ENCODE measurements around the gene CPA2. TPM values are rescaled to one million over a fixed set of nuclear protein-coding genes. Genes with fewer than 3 reads are reported as not detected.

The CPA2 gene
- polyA plus RNA-seq, 4 donors = 12.9 to 25.4 (median 15.1) TPM

- Histone ChIP-seq H3K4me1 (ENCODE audit: control insufficient read depth in 3 of 3, insufficient read depth in 2 of 3, low read depth in 1 of 3, low read length in 2 of 3) (no peaks in the 10 kb centered on the region), H3K9me3 (ENCODE audit: control insufficient read depth in 2 of 2, insufficient read depth in 1 of 2, low read depth in 1 of 2, low read length in 1 of 2) (no peaks in the 10 kb centered on the region), H3K4me3 (ENCODE audit: low read depth in 1 of 3, low read length in 3 of 3) (no peak overlapping the region), H3K27me3 (ENCODE audit: control insufficient read depth in 3 of 3, insufficient read depth in 3 of 3, low read length in 3 of 3) (no peaks in the 10 kb centered on the region), H3K36me3 (ENCODE audit: control insufficient read depth in 3 of 3, insufficient read depth in 2 of 3, low read depth in 1 of 3, low read length in 3 of 3) (no peaks in the 10 kb centered on the region), H3K27ac (ENCODE audit: low read depth in 1 of 3, low read length in 2 of 3) (no peak overlapping the region)
- WGBS, 3 donors = 55 to 62% (median 62%) methylated on average over 6 of the region's 6 CpGs
- no peak for FAIRE-seq
- no peak for DNase-seq
These were observed 67.6 kb downstream of the CPA2 start for GRCh38 chr7:130334274-130334673.

GRCh38 chr7:130337410-130337971, 70.8 kb downstream of the CPA2 start:
- Histone ChIP-seq H3K36me3 (ENCODE audit: control insufficient read depth in 3 of 3, insufficient read depth in 2 of 3, low read depth in 1 of 3, low read length in 3 of 3) (no peaks in the 10 kb centered on the region), H3K27me3 (ENCODE audit: control insufficient read depth in 3 of 3, insufficient read depth in 3 of 3, low read length in 3 of 3) (no peaks in the 10 kb centered on the region), H3K4me3 (ENCODE audit: low read depth in 1 of 3, low read length in 3 of 3) (no peak overlapping the region), H3K27ac (ENCODE audit: low read depth in 1 of 3, low read length in 2 of 3) (no peak overlapping the region), H3K9me3 (ENCODE audit: control insufficient read depth in 2 of 2, insufficient read depth in 1 of 2, low read depth in 1 of 2, low read length in 1 of 2) (peaks cover 0 to 4% of the 10 kb centered on the region in 2 donors), H3K4me1 (ENCODE audit: control insufficient read depth in 3 of 3, insufficient read depth in 2 of 3, low read depth in 1 of 3, low read length in 2 of 3) (no peaks in the 10 kb centered on the region)
- FAIRE-seq (no peak), DNase-seq (no peak)
- 86 to 89% (median 88%) methylated on average over 6 of the region's 6 CpGs for WGBS, 3 donors

GRCh38 chr7:130338233-130338632, 71.6 kb downstream of the CPA2 start:
- no peaks in the 10 kb centered on the region for H3K27me3 ChIP-seq (ENCODE audit: control insufficient read depth in 3 of 3, insufficient read depth in 3 of 3, low read length in 3 of 3)
- no peaks in the 10 kb centered on the region for H3K4me1 ChIP-seq (ENCODE audit: control insufficient read depth in 3 of 3, insufficient read depth in 2 of 3, low read depth in 1 of 3, low read length in 2 of 3)
- no peak overlapping the region for H3K4me3 ChIP-seq (ENCODE audit: low read depth in 1 of 3, low read length in 3 of 3)
- no peak overlapping the region for H3K27ac ChIP-seq (ENCODE audit: low read depth in 1 of 3, low read length in 2 of 3)
- H3K36me3 ChIP-seq (ENCODE audit: control insufficient read depth in 3 of 3, insufficient read depth in 2 of 3, low read depth in 1 of 3, low read length in 3 of 3) = no peaks in the 10 kb centered on the region
- peaks cover 0 to 4% of the 10 kb centered on the region in 2 donors for H3K9me3 ChIP-seq (ENCODE audit: control insufficient read depth in 2 of 2, insufficient read depth in 1 of 2, low read depth in 1 of 2, low read length in 1 of 2)
- FAIRE-seq = no peak
- WGBS, 3 donors = 92 to 98% (median 93%) methylated on average over 3 of the region's 3 CpGs
- DNase-seq = no peak

Other genes with a start within 250 kb of the CPA2 start
- gene ZC3HC1, start 215.5 kb upstream of the CPA2 start, polyA plus RNA-seq = 10 to 100 TPM in 2 of 4 donors, 1 to 10 TPM in 2; 8.4 to 13.9 (median 10.7) TPM
- 10 to 100 TPM in 2 of 4 donors, 1 to 10 TPM in 2; 7.0 to 23.3 (median 12.1) TPM for gene KLHDC10, start 196.3 kb upstream of the CPA2 start, polyA plus RNA-seq
- gene TMEM209, start 61.5 kb upstream of the CPA2 start, polyA plus RNA-seq = 10 to 100 TPM in 2 of 4 donors, 1 to 10 TPM in 2; 4.3 to 15.5 (median 9.0) TPM
- not detected for gene SSMEM1, start 59.0 kb upstream of the CPA2 start, polyA plus RNA-seq
- gene CPA4, start 26.3 kb downstream of the CPA2 start, polyA plus RNA-seq = under 1 TPM in 2 of 4 donors, not detected in 2; 0.09 to 0.21 TPM
- gene CPA5, start 78.0 kb downstream of the CPA2 start, polyA plus RNA-seq = under 1 TPM in 2 of 4 donors, not detected in 2; 0.04 to 0.68 TPM
- gene CPA1, start 113.6 kb downstream of the CPA2 start, polyA plus RNA-seq = 10 to 100 TPM in 2 of 4 donors, 1 to 10 TPM in 1, under 1 TPM in 1; 0.28 to 12.7 (median 8.9) TPM
- gene CEP41, start 174.2 kb downstream of the CPA2 start, polyA plus RNA-seq = 10 to 100 TPM in 1 of 4 donors, 1 to 10 TPM in 2, not detected in 1; 3.0 to 11.8 (median 6.2) TPM
- gene MEST, start 225.2 kb downstream of the CPA2 start, polyA plus RNA-seq = 100 to 1,000 TPM in 1 of 4 donors, 10 to 100 TPM in 3; 15.9 to 119 (median 21.1) TPM